OCI-LY1 (cell line): Measurements from ENCODE around the gene TRAF6.
A peak's percentile ranks its signal among the peaks of the same experiment; 100 is the strongest.

Experiments used
- H2AFZ ChIP-seq: fragments of 200-600 bp; sonication (generic), shearing (Covaris generic); 2 replicates; pipeline ENCODE4 v1.6.0; 2014; ENCODE audit warnings: antibody characterized with exemption, mild to moderate bottlenecking, low read length
- H3F3A ChIP-seq: fragments of 200-600 bp; sonication (generic), shearing (Covaris generic); 2 replicates; pipeline ENCODE4 v1.6.0; 2014; ENCODE audit warnings: mild to moderate bottlenecking, antibody characterized with exemption, low read length, moderate library complexity; ENCODE audit not compliant: insufficient read depth
- H3K27ac ChIP-seq: fragments of 200-600 bp; sonication (generic); 2 replicates; pipeline ENCODE4 v1.5.1; 2014; ENCODE audit warnings: low read length, mixed run types, mild to moderate bottlenecking, low read depth; ENCODE audit not compliant: poor library complexity, severe bottlenecking
- H3K27me3 ChIP-seq: fragments of 200-600 bp; sonication (generic); 2 replicates; pipeline ENCODE4 v1.6.0; 2014; ENCODE audit warnings: antibody characterized with exemption, mild to moderate bottlenecking, low read length, moderate library complexity; ENCODE audit not compliant: insufficient read depth
- H3K36me3 ChIP-seq: fragments of 200-600 bp; sonication (generic); 2 replicates; pipeline ENCODE4 v1.6.1; 2014; ENCODE audit warnings: mild to moderate bottlenecking, antibody characterized with exemption, low read length, moderate library complexity, mixed read lengths; ENCODE audit not compliant: insufficient read depth
- H3K4me1 ChIP-seq: fragments of 200-600 bp; sonication (generic); 2 replicates; pipeline ENCODE4 v1.5.1; 2014; ENCODE audit warnings: mild to moderate bottlenecking, low read length, moderate library complexity; ENCODE audit not compliant: insufficient read depth, severe bottlenecking
- H3K4me2 ChIP-seq: fragments of 200-600 bp; sonication (generic), shearing (Covaris generic); 2 replicates; pipeline ENCODE4 v1.6.1; 2014; ENCODE audit warnings: low read length
- H3K4me3 ChIP-seq: fragments of 200-600 bp; sonication (generic); 2 replicates; pipeline ENCODE4 v1.5.1; 2014; ENCODE audit warnings: low read length, low read depth, mild to moderate bottlenecking, mixed read lengths; ENCODE audit not compliant: poor library complexity, severe bottlenecking
- H3K79me2 ChIP-seq: fragments of 200-600 bp; shearing (Covaris generic); 2 replicates; pipeline ENCODE4 v1.6.1; 2016; ENCODE audit warnings: mixed run types, low read length, mixed read lengths; ENCODE audit not compliant: insufficient read depth
- H3K9ac ChIP-seq: fragments of 200-600 bp; sonication (generic), shearing (Covaris generic); 2 replicates; pipeline ENCODE4 v1.6.1; 2014; ENCODE audit warnings: mild to moderate bottlenecking, low read length, mixed read lengths
- H3K9me2 ChIP-seq: fragments of 200-600 bp; sonication (generic), shearing (Covaris generic); 2 replicates; pipeline ENCODE4 v1.6.1; 2014; ENCODE audit warnings: low read depth, mild to moderate bottlenecking, low read length, mixed read lengths
- H3K9me3 ChIP-seq: fragments of 200-600 bp; shearing (Covaris generic); 2 replicates; pipeline ENCODE4 v1.6.1; 2014; ENCODE audit warnings: low read length, mixed read lengths
- H4K20me1 ChIP-seq: fragments of 200-600 bp; sonication (generic), shearing (Covaris generic); 2 replicates; pipeline ENCODE4 v1.6.0; 2016; ENCODE audit warnings: mild to moderate bottlenecking, low read length; ENCODE audit not compliant: insufficient read depth
- CTCF ChIP-seq: fragments of 200-600 bp; sonication (generic), shearing (Covaris generic); IDR thresholded peaks from 2 replicates; pipeline ENCODE4 v1.5.1; 2017; ENCODE audit warnings: mild to moderate bottlenecking, antibody characterized with exemption, low read length, moderate library complexity, mixed read lengths
- EZH2 ChIP-seq: fragments of 200-600 bp; sonication (generic), shearing (Covaris generic); IDR thresholded peaks from 2 replicates; pipeline ENCODE4 v1.8.0; 2017; ENCODE audit warnings: borderline replicate concordance, mixed run types, mild to moderate bottlenecking, antibody characterized with exemption, low read length, moderate library complexity, mixed read lengths

TRAF6 gene

GRCh38 chr11:36478700-36479329 lies 31.3 kb downstream of the TRAF6 start:
- Histone ChIP-seq H3K36me3 (no peaks in the 10 kb centered on the region; the same call in 1 of the 2 replicates), H3K27ac (no peak overlapping the region), H3K9ac (no peak overlapping the region), H3K4me1 (no peaks in the 10 kb centered on the region), H3K4me3 (no peak overlapping the region), H3K4me2 (no peak overlapping the region), H3K79me2 (no peaks in the 10 kb centered on the region), H2AFZ (no peak overlapping the region), H3K9me3 (no peaks in the 10 kb centered on the region), H3F3A (no peaks in the 10 kb centered on the region), H4K20me1 (no peaks in the 10 kb centered on the region), H3K9me2 (no peaks in the 10 kb centered on the region), H3K27me3 (no peaks in the 10 kb centered on the region)
- TF ChIP-seq CTCF (peak; percentile 53), EZH2 (no peak)

DNA sequence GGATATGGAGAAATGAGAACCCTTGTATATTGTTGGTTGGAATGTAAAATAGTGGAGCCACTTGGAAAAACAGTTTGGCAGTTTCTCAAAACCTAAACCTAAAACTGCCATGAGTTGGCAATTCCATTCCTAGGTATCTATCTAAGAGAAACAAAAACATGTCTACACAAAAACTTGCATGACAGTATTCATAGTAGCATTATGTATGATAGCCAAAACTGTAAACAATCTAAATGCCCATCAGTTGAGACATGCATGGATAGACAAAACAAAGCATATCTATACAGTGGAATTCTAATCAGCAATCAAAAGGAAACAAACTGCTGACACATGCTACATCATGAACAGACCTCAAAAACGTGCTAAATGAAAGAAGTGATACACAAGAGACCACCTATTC lies 34.9 kb downstream of the TRAF6 start:
- Histone ChIP-seq H3F3A (no peaks in the 10 kb centered on the region), H3K9ac (no peak overlapping the region), H3K9me2 (no peaks in the 10 kb centered on the region), H3K9me3 (no peaks in the 10 kb centered on the region), H3K4me2 (no peak overlapping the region), H3K36me3 (no peaks in the 10 kb centered on the region), H4K20me1 (no peaks in the 10 kb centered on the region), H3K27me3 (no peaks in the 10 kb centered on the region), H2AFZ (no peak overlapping the region), H3K4me1 (no peaks in the 10 kb centered on the region), H3K79me2 (no peaks in the 10 kb centered on the region), H3K27ac (no peak overlapping the region), H3K4me3 (no peak overlapping the region)
- TF ChIP-seq CTCF (no peak), EZH2 (no peak)

DNA sequence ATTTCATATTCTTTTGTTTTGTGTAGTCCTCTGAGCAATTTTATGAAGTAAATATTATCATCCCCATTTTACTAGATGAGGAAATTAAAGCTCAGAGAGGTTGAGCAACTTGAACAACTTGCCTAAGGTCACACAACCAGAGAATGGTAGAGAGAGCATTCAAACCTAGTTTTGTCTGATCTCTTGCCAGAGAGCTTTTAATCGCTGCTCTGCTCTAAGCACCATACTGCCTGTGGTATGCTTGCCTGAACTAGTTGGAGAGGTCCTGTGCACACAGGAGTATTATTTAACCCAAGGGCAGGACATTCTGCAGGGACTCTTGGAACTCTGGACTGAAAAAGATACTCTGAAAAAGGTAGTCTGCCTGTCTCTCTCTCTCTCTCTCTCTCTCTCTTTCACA lies 38.5 kb downstream of the TRAF6 start:
- Histone ChIP-seq H2AFZ (no peak overlapping the region), H3K27ac (no peak overlapping the region), H4K20me1 (no peaks in the 10 kb centered on the region), H3K4me2 (no peak overlapping the region), H3K79me2 (no peaks in the 10 kb centered on the region), H3K4me1 (no peaks in the 10 kb centered on the region), H3K36me3 (no peaks in the 10 kb centered on the region), H3K9me2 (no peaks in the 10 kb centered on the region), H3K9me3 (no peaks in the 10 kb centered on the region), H3F3A (no peaks in the 10 kb centered on the region), H3K9ac (no peak overlapping the region), H3K27me3 (no peaks in the 10 kb centered on the region), H3K4me3 (no peak overlapping the region)
- TF ChIP-seq CTCF (no peak), EZH2 (no peak)
